ENCODE measurements around the gene OR7G1. TPM values are rescaled to one million over a fixed set of nuclear protein-coding genes. Genes with fewer than 3 reads are reported as not detected.
A peak's percentile ranks its signal among the peaks of the same experiment; 100 is the strongest.
"Not testable (repeated sequence)": the region's sequence is repeated elsewhere in the genome, so short reads cannot be mapped to it uniquely, and the experiment has no call there.

OR7G1 gene
- polyA plus RNA-seq, 1 donor = not detected

GRCh38 chr19:9076901-9077300 is 38.7 kb downstream of the OR7G1 start:
- no peak for DNase-seq

GRCh38 chr19:9075064-9075949 is 40.3 kb downstream of the OR7G1 start:
- DNase-seq = peak; percentile 76

- DNase-seq = no peak
Observed at GRCh38 chr19:9073806-9074205, 41.8 kb downstream of the OR7G1 start.

- DNase-seq = not testable (repeated sequence)
Observed at GRCh38 chr19:9071720-9072119, 43.8 kb downstream of the OR7G1 start.

- DNase-seq = no peak
Observed at GRCh38 chr19:9070066-9070465, 45.5 kb downstream of the OR7G1 start.

- no peak for DNase-seq
Observed at GRCh38 chr19:9065457-9066014, 50.0 kb downstream of the OR7G1 start.

Other genes with a start within 250 kb of the OR7G1 start
- gene MUC16, start 105.4 kb downstream of the OR7G1 start, polyA plus RNA-seq (ENCODE audit: insufficient read length) = 0.05 TPM
- 0.08 TPM for gene OR1M1, start 28.7 kb downstream of the OR7G1 start, polyA plus RNA-seq (ENCODE audit: insufficient read length)
- 0.05 TPM for gene OR7G2, start 8.3 kb downstream of the OR7G1 start, polyA plus RNA-seq (ENCODE audit: insufficient read length)
- not detected for gene OR7G3, start 11.2 kb upstream of the OR7G1 start, polyA plus RNA-seq (ENCODE audit: insufficient read length)
- gene ZNF317, start 24.6 kb upstream of the OR7G1 start, polyA plus RNA-seq (ENCODE audit: insufficient read length) = 41.9 TPM
- 0.10 TPM for gene OR7D2, start 63.2 kb upstream of the OR7G1 start, polyA plus RNA-seq (ENCODE audit: insufficient read length)
- gene OR7D4, start 103.8 kb upstream of the OR7G1 start, polyA plus RNA-seq (ENCODE audit: insufficient read length) = 0.05 TPM
- not detected for gene OR7E24, start 135.2 kb upstream of the OR7G1 start, polyA plus RNA-seq (ENCODE audit: insufficient read length)
- 8.1 TPM for gene ZNF699, start 194.1 kb upstream of the OR7G1 start, polyA plus RNA-seq (ENCODE audit: insufficient read length)
- 91.5 TPM for gene ZNF559, start 208.4 kb upstream of the OR7G1 start, polyA plus RNA-seq (ENCODE audit: insufficient read length)
- gene ZNF177, start 247.2 kb upstream of the OR7G1 start, polyA plus RNA-seq (ENCODE audit: insufficient read length) = 14.3 TPM

Measured in left kidney (tissue), 2 donors.